ENCODE measurements around the gene SPAAR.

DNA sequence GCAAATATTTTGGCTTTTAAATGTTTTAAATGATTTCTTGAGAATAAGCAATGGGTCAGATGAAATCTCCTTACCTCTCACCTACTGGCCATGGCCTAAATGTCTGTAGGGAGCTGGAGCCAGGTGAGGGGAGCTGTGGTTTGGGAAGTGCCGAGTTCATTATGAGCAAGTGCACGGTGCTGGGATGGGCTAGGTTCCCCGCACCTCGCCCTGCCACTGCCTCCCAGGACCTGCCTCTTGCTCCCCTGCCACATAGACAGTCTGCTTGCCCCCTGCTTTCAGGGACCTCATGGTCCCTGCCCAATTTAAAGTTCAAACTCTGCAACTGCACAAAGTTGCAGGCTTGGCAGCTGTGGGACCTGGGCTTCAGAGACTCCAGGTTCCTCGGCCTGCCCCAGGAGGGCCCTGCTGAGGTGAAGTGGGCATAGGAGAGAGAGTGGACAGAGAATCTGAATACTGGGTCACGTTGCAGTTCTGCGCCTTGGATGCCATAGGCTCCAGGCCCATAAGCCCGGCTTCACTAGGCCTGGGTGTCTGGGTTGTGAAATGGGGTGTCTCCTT lies 44.5 kb upstream of the SPAAR start:
- TF ChIP-seq CTCF (IDR thresholded peaks at IDR 0.05) (no peak), POLR2A (IDR thresholded peaks at IDR 0.05) (no peak)
